Measurements from ENCODE around the gene AGXT2. TPM values are rescaled to one million over a fixed set of nuclear protein-coding genes. Genes with fewer than 3 reads are reported as not detected.

AGXT2 gene
- total and polyA plus RNA-seq, 2 of the 13 experiments (the other 11 are each of a cell fraction or from before 2014, with no cell fraction given): 0.04 to 0.13 TPM

GRCh38 chr5:35001842-35002241, 45.9 kb downstream of the AGXT2 start:
- ATAC-seq (no peak), DNase-seq (ENCODE audit: low spot score) (no peak), FAIRE-seq (no peak)
- no peak overlapping the region for H3K9ac ChIP-seq (ENCODE audit: insufficient read depth, low read depth, low read length)
- no peak overlapping the region for H3K27ac ChIP-seq (ENCODE audit: extremely low read length, insufficient read depth, low read length)
- H3K4me2 ChIP-seq (ENCODE audit: low read depth, low read length): no peak overlapping the region
- H3K4me3 ChIP-seq (replicated peaks in 1 of 3; ENCODE audit: insufficient read depth in 1 of 3, low read depth in 2 of 3, low read length in 3 of 3): no peak overlapping the region
- no peaks in the 10 kb centered on the region for H3K9me3 ChIP-seq (ENCODE audit: low read length)
- no TSS peak for BruUV-seq (replicated peaks)
- no peaks in the 10 kb centered on the region for H3K4me1 ChIP-seq (ENCODE audit: insufficient read depth, low read length)
- H3K27me3 ChIP-seq (ENCODE audit: control insufficient read depth in 1 of 2, insufficient read depth in 2 of 2, low read length in 2 of 2): no peaks in the 10 kb centered on the region
- ChIA-PET CTCF (ENCODE audit: low intra/inter-chr PET ratio, low total read pairs) (interaction anchor here (3.0 kb wide), 1 partner anchor 44 kb away, joined by 24 read pairs; no protein-coding TSS in a partner anchor), POLR2A (no interaction called here)
- H3K36me3 ChIP-seq (replicated peaks in 1 of 2; ENCODE audit: control insufficient read depth in 1 of 2, insufficient read depth in 2 of 2, low read length in 2 of 2): no peaks in the 10 kb centered on the region
- intact Hi-C loops (cut with micrococcal nuclease; ENCODE audit: unreplicated experiment): loop anchor here (5.0 kb wide), 1 partner anchor 530 kb away; no protein-coding TSS in a partner anchor
- in situ Hi-C loops (cut with HindIII; ENCODE audit: extremely low pct_ligation_motif_present, low pct_unique_long_range_greater_than_20kb): loop anchor here (10.0 kb wide), 1 partner anchor 517 kb away; no protein-coding TSS in a partner anchor
- TF ChIP-seq JUNB (CRISPR knock-in tag; IDR thresholded peaks at IDR 0.05; ENCODE audit: borderline replicate concordance): no peak
- no peak for TF ChIP-seq RNF219 (CRISPR knock-in tag; IDR thresholded peaks at IDR 0.05)
- TF ChIP-seq ZBTB49 (CRISPR knock-in tag; IDR thresholded peaks at IDR 0.05; ENCODE audit: borderline replicate concordance): no peak
- no peak for TF ChIP-seq JUN (CRISPR knock-in tag; IDR thresholded peaks at IDR 0.05)
- TF ChIP-seq CENPT (CRISPR knock-in tag; IDR thresholded peaks at IDR 0.05; ENCODE audit: low read depth): no peak
- H4K20me1 ChIP-seq (ENCODE audit: insufficient read depth, low read length): no peaks in the 10 kb centered on the region
- no peak overlapping the region for H2AFZ ChIP-seq (ENCODE audit: low read length)
- H3K79me2 ChIP-seq (ENCODE audit: insufficient read depth, low read length): no peaks in the 10 kb centered on the region
- WGBS (ENCODE audit: low lambda C conversion rate): 16% methylated on average over 3 of the region's 3 CpGs
